Ovary (tissue), 9 donors: ENCODE data around the gene DGCR8. TPM values are rescaled to one million over a fixed set of nuclear protein-coding genes. Genes with fewer than 3 reads are reported as not detected.
"Not testable (repeated sequence)": the region's sequence is repeated elsewhere in the genome, so short reads cannot be mapped to it uniquely, and the experiment has no call there.

Source experiments
- DNase-seq, 5 donors: peaks; one replicate each; pipeline ENCODE4 v3.0.0-alpha.2; 2019 to 2020
- H3K27ac ChIP-seq, 2 donors: fragments of 200-600 bp; one replicate each; pipeline versions ENCODE4 v1.5.1 to v1.8.0; 2019 to 2022
- H3K27me3 ChIP-seq: fragments of 200-600 bp; one replicate; pipeline ENCODE4 v1.8.0; 2022
- H3K36me3 ChIP-seq: fragments of 200-600 bp; sonication (generic); one replicate; pipeline ENCODE4 v1.5.1; 2019
- H3K4me1 ChIP-seq: one replicate; pipeline ENCODE4 v1.8.1; 2013; ENCODE audit warnings: mild to moderate bottlenecking, moderate library complexity; ENCODE audit not compliant: insufficient read depth
- H3K4me3 ChIP-seq: fragments of 200-600 bp; sonication (generic); one replicate; pipeline ENCODE4 v1.5.1; 2017
- H3K9me3 ChIP-seq, 2 donors: fragments of 200-600 bp in 1 of 2; sonication (generic) in 1 of 2; one replicate each; pipeline versions ENCODE4 v1.5.1 to v1.8.1; 2013 to 2019; ENCODE audit warnings: mild to moderate bottlenecking in 1 of 2, moderate library complexity in 1 of 2
- EP300 ChIP-seq: sonication (generic); formaldehyde crosslinking; IDR thresholded peaks from one replicate; pipeline ENCODE4 v1.6.1; 2017; ENCODE audit warnings: antibody characterized with exemption
- POLR2A ChIP-seq: fragments of 450-650 bp; IDR thresholded peaks from one replicate; pipeline ENCODE4 v1.6.1; 2017; ENCODE audit warnings: antibody characterized with exemption, mild to moderate bottlenecking, moderate library complexity
- WGBS, 3 donors: extraction: QIAGEN DNeasy Blood & Tissue Kit in 1 of 3; methylation state at CpG; one replicate each; pipeline versions ENCODE4 v1.1.5 to v1.1.7; 2013 to 2017; 5-methylcytosine and 5-hydroxymethylcytosine counted together
- intact Hi-C, 4 donors: fragments of 100-400 bp; cut with DNase I; formaldehyde crosslinking; loops; one replicate each; pipeline versions ENCODE4 v1.11.0 to v1.15.1; 2022 to 2023
- polyA plus RNA-seq, 2 donors: library from polyadenylated mRNA; stranded (reverse); fragments of 200-250 nt in 1 of 2; fragments of 350-450 nt in 1 of 2; fragmentation: Illumina TruSeq in 1 of 2; extraction: RNeasy Lipid Tissue Mini Kit (QIAGEN cat#74804) in 1 of 2; gene quantifications; one replicate each; pipeline ENCODE4 v1.2.3, GENCODE V29; 2013 to 2014
- total RNA-seq, 7 donors: library from RNA; depleted of rRNA in 2 of 7; stranded (reverse); fragments of >200 nt in 2 of 7; fragmentation: NEBNext Ultra II Directional in 3 of 7; extraction: Animal tissue kit (Norgen Biotek cat#: 25700) in 3 of 7; gene quantifications; one replicate each; pipeline versions ENCODE4 v1.1.0 to v1.2.4, GENCODE V29; 2016 to 2023
- TF ChIP-seq, protein P1 (sequence below), 3 donors: fragments of 450-650 bp in 2 of 3; fragments of 200-600 bp in 1 of 3; IDR thresholded peaks; one replicate each; pipeline versions ENCODE4 v1.5.1 to v1.8.0; 2016 to 2022; ENCODE audit warnings: antibody characterized with exemption in 3 of 3, mild to moderate bottlenecking in 1 of 3
- donor health status: DM: no; HTN: no; CAD: no; lungs with moderate emphysema.
- donor health status: DM: no; HTN: no; CAD: no.
- donor health status: Bipolar disorder and iron deficiency.
- donor health status: DM: yes; HTN: yes; CAD: no.
- donor health status: DM: no; HTN: no; CAD: no.
- donor health status: DM: yes; HTN: yes; CAD: no.

DGCR8 gene
- total and polyA plus RNA-seq, 9 donors = 15.9 to 46.5 (median 37.6) TPM

DNA sequence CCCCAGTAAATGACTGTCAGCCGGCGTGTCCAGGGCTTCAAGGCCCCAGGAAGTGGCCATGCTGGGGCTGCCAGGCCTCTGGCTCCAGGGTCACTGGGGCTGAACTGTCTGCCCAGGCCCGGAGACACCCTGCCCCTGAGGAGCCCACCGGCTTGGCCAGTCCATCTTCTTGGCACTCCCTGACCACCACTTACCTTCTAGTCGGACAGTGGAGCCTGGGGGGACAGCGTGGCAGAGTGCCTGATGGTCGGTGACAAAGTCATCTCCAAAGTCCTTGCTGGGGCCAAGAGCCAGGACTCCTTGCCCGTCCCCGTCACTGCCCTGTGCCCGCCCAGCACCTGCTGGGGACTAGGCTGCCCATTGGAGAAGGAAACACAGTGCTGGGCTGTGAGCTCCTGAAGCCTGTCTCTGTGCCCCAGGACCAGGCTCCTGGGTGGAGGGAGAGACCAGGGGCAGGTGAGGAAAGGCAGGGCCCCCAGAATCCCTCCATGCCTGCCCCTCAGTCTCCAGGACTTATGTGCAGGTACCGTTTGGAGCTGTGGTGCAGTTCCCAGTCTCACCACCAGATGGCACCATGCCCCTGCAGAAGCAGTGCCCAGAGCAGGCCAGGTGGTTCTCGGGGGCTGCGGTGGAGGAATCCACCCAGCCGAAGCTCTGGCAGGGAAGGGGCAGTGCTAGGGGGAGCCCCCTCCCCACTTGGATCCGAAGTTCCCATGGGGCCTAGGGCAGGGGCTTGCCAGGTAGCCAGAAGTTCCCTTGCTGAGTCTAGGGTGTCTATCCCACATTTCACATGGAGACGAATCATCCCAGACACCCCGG lies 76.8 kb downstream of the DGCR8 start:
- peak; percentile 74 to 93 (median 90) for DNase-seq
- WGBS, 3 donors = 31 to 33% (median 32%) methylated on average over 16 to 17 of the region's 17 CpGs
- Histone ChIP-seq H3K36me3 (no peaks in the 10 kb centered on the region), H3K4me1 (no peaks in the 10 kb centered on the region), H3K9me3 (no peaks in the 10 kb centered on the region), H3K27ac (no peak overlapping the region), H3K4me3 (no peak overlapping the region), H3K27me3 (no peaks in the 10 kb centered on the region)
- intact Hi-C loops = loop anchor here (1.0 to 5.0 kb wide), 6 partner anchors 110 to 129 kb away; partner anchors contain the start of gene RTN4R (in 3 of the 4)
- TF ChIP-seq EP300 = no peak
- TF ChIP-seq, protein P1, sequence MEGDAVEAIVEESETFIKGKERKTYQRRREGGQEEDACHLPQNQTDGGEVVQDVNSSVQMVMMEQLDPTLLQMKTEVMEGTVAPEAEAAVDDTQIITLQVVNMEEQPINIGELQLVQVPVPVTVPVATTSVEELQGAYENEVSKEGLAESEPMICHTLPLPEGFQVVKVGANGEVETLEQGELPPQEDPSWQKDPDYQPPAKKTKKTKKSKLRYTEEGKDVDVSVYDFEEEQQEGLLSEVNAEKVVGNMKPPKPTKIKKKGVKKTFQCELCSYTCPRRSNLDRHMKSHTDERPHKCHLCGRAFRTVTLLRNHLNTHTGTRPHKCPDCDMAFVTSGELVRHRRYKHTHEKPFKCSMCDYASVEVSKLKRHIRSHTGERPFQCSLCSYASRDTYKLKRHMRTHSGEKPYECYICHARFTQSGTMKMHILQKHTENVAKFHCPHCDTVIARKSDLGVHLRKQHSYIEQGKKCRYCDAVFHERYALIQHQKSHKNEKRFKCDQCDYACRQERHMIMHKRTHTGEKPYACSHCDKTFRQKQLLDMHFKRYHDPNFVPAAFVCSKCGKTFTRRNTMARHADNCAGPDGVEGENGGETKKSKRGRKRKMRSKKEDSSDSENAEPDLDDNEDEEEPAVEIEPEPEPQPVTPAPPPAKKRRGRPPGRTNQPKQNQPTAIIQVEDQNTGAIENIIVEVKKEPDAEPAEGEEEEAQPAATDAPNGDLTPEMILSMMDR (IDR thresholded peaks at IDR 0.05) = peak; percentile 99
- no peak for TF ChIP-seq POLR2A

DNA sequence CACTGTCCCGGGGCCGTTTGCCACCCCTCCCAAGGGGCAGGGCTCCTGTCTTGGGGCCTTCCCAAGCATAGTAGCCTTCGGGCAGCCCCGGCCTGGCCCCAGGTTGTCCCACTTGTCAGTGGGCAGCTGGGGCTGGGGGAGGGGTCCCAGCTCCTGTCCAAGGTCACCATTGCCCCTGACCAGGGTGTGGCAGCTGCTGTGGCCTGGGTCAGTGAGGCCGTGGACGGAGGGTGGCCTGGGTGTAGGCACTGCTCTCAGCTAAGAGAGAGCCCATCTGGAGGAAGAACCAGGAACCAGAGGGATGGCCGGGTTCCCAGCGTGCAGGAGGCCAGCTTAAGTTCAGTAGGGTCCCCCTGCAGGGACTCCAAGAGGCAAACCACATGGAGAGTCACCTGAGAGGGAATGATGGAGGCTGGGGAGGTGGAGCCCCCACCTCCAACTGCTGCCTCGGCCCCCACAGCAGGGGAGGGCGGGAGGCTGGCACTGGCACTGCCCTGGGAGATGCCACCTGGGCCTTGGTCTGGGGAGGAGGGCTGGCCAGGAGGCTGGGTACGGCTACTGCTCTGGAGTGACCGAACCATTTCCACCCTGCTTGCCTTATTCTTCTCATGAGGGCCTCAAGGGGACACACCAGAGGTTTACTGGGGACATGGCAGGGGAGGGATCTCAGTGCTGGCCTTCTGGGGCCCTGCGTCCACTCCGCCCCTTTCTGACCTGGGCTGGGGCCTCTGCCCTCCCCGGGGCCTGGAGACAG lies 77.6 kb downstream of the DGCR8 start:
- no peak for DNase-seq
- Histone ChIP-seq H3K4me1 (no peaks in the 10 kb centered on the region), H3K4me3 (no peak overlapping the region), H3K9me3 (no peaks in the 10 kb centered on the region), H3K36me3 (no peaks in the 10 kb centered on the region), H3K27ac (no peak overlapping the region), H3K27me3 (no peaks in the 10 kb centered on the region)
- intact Hi-C loops = loop anchor here (1.0 to 5.0 kb wide), 6 partner anchors 110 to 129 kb away; partner anchors contain the start of gene RTN4R (in 3 of the 4)
- TF ChIP-seq POLR2A = no peak
- TF ChIP-seq EP300 = no peak
- TF ChIP-seq, protein P1 (IDR thresholded peaks at IDR 0.05) = no peak
- WGBS, 3 donors = 47 to 56% (median 49%) methylated on average over 9 to 15 of the region's 15 CpGs

DNA sequence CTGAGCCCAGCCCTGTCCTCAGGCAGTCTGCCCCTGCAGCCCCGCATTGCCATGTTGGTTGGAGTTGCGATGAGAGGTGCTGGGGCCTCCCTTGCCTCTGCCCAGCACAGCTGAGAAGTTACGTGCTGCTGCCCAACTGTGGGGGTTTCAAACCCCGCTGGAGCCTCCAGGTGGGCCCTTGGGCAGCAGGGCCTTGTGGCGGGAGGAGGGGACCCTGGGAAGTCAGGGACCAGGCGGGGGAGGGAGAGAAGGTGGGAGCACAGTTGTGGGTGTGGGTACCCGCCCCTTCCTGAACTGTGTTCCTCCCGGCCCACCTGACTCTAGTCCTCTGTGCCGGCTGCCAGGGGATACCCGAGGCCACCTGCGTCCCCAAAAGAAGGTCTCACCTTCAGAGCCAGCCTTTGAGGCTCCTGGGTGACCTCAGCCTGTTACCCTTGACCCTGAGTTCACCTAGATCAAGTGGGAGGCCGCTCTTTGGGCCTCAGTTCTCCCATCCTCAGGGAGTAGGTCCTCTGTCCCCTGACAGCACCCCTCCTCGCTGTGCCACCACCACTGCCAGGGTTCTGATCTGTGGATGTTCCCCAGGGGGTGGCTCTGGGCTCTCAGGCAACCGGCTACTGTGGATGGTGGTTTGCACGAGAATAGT lies 78.5 kb downstream of the DGCR8 start:
- no peak overlapping the region for H3K27ac ChIP-seq
- no peaks in the 10 kb centered on the region for H3K36me3 ChIP-seq
- H3K9me3 ChIP-seq = no peaks in the 10 kb centered on the region
- no peak for DNase-seq
- no peaks in the 10 kb centered on the region for H3K4me1 ChIP-seq
- H3K4me3 ChIP-seq = no peak overlapping the region
- intact Hi-C loops = loop anchor here in 2 of 4 donors (5.0 kb wide), 2 partner anchors 109 to 124 kb away; partner anchors contain the start of gene RTN4R (in 2 of the 2)
- no peaks in the 10 kb centered on the region for H3K27me3 ChIP-seq
- TF ChIP-seq EP300 = no peak
- no peak for TF ChIP-seq POLR2A
- TF ChIP-seq, protein P1 (IDR thresholded peaks at IDR 0.05) = no peak
- 74 to 87% (median 79%) methylated on average over 15 of the region's 15 CpGs for WGBS, 3 donors

DNA sequence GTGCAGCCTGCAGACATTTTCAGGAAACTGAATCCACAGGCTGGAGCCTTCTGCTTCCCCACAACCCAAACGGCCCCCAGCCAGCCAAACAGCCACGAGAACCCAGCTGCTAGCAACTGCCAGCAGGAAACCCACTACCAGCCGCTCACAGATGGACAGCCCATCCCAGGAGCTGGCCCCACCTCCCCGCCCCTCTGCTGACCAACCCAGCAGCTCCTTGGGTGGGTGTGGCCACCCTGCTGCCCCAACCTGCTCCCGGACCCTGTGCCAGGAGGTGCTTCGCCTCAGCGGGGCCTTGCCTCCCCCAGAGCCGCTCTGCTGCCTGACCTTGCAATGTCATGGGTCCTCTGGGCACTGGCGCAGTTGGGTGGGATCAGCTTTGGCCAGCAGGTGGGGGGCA lies 79.0 kb downstream of the DGCR8 start:
- H3K27ac ChIP-seq = no peak overlapping the region
- DNase-seq = no peak
- no peak overlapping the region for H3K4me3 ChIP-seq
- no peaks in the 10 kb centered on the region for H3K36me3 ChIP-seq
- intact Hi-C loops = loop anchor here in 2 of 4 donors (5.0 kb wide), 2 partner anchors 108 to 123 kb away; partner anchors contain the start of gene RTN4R (in 2 of the 2)
- TF ChIP-seq POLR2A (no peak), EP300 (no peak)
- TF ChIP-seq, protein P1 (IDR thresholded peaks at IDR 0.05) = no peak
- no peaks in the 10 kb centered on the region for H3K9me3 ChIP-seq
- H3K27me3 ChIP-seq = no peaks in the 10 kb centered on the region
- no peaks in the 10 kb centered on the region for H3K4me1 ChIP-seq
- WGBS, 3 donors = 22 to 37% (median 26%) methylated on average over 7 to 9 of the region's 9 CpGs

DNA sequence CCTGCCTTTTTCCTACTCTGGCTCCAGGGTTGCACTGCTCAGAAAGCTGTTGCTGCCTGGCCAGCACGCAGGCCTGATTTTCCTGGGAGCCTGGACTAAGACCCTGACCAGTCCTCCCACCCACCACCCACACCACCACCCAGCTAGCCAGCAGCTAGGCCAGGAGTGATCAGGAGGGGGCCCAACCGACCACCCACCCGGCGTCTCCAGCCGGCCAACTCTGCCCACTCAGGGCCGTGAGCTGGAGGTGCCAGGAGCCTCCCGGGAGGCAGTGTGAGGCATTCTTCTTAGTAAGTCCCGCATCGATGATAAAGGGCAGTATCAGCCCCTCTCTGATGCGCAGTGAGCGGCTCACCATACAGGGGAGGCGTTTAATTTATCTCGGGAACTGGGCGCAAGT lies 79.5 kb downstream of the DGCR8 start:
- WGBS, 3 donors = 27 to 48% (median 38%) methylated on average over 10 to 14 of the region's 14 CpGs
- H3K36me3 ChIP-seq, H3K4me3 ChIP-seq, H3K4me1 ChIP-seq, DNase-seq, H3K27me3 ChIP-seq, H3K27ac ChIP-seq, H3K9me3 ChIP-seq: not testable (repeated sequence)
- intact Hi-C loops = loop anchor here in 2 of 4 donors (5.0 kb wide), 2 partner anchors 108 to 123 kb away; partner anchors contain the start of gene RTN4R (in 2 of the 2)
